Stimulated activated naive CD8-positive, alpha-beta T cell treated with anti-CD3 and anti-CD28 coated beads, Interleukin-15, Interleukin-2, amounts not matched to agents 100 ng/mL and 50 ng/mL, for 24 hours (primary cell): Measurements from ENCODE around the gene DSC3.
"Not testable (repeated sequence)": the region's sequence is repeated elsewhere in the genome, so short reads cannot be mapped to it uniquely, and the experiment has no call there.

Experiments used
- H3K27ac Mint-ChIP-seq: one replicate; pipeline ENCODE4 v1.8.0; 2021; ENCODE audit warnings: mild to moderate bottlenecking, mixed read lengths
- H3K27me3 Mint-ChIP-seq: one replicate; pipeline ENCODE4 v1.8.0; 2021; ENCODE audit warnings: mixed read lengths
- H3K36me3 Mint-ChIP-seq: one replicate; pipeline ENCODE4 v1.8.0; 2021; ENCODE audit warnings: low read depth, mixed read lengths
- H3K4me1 Mint-ChIP-seq: one replicate; pipeline ENCODE4 v1.8.0; 2021; ENCODE audit warnings: low read depth, mixed read lengths
- H3K4me3 Mint-ChIP-seq: one replicate; pipeline ENCODE4 v1.8.0; 2021; ENCODE audit warnings: mild to moderate bottlenecking, mixed read lengths
- H3K9me3 Mint-ChIP-seq: one replicate; pipeline ENCODE4 v1.8.0; 2021; ENCODE audit warnings: mixed read lengths

Gene DSC3

GRCh38 chr18:31011455-31011854 is 31.1 kb downstream of the DSC3 start:
- H3K4me3 Mint-ChIP-seq, H3K27ac Mint-ChIP-seq, H3K4me1 Mint-ChIP-seq, H3K27me3 Mint-ChIP-seq, H3K36me3 Mint-ChIP-seq, H3K9me3 Mint-ChIP-seq: not testable (repeated sequence)

GRCh38 chr18:31010601-31011000 is 31.9 kb downstream of the DSC3 start:
- H3K4me1 Mint-ChIP-seq: no peaks in the 10 kb centered on the region
- no peaks in the 10 kb centered on the region for H3K27me3 Mint-ChIP-seq
- H3K4me3 Mint-ChIP-seq: no peak overlapping the region
- no peaks in the 10 kb centered on the region for H3K9me3 Mint-ChIP-seq
- no peaks in the 10 kb centered on the region for H3K36me3 Mint-ChIP-seq
- H3K27ac Mint-ChIP-seq: no peak overlapping the region

GRCh38 chr18:30999887-31000628 is 42.5 kb downstream of the DSC3 start:
- Mint-ChIP-seq H3K9me3 (no peaks in the 10 kb centered on the region), H3K27ac (no peak overlapping the region), H3K4me1 (no peaks in the 10 kb centered on the region), H3K4me3 (no peak overlapping the region), H3K27me3 (no peaks in the 10 kb centered on the region), H3K36me3 (no peaks in the 10 kb centered on the region)

- H3K27ac Mint-ChIP-seq: no peak overlapping the region
- no peaks in the 10 kb centered on the region for H3K9me3 Mint-ChIP-seq
- no peak overlapping the region for H3K4me3 Mint-ChIP-seq
- no peaks in the 10 kb centered on the region for H3K36me3 Mint-ChIP-seq
- no peaks in the 10 kb centered on the region for H3K27me3 Mint-ChIP-seq
- no peaks in the 10 kb centered on the region for H3K4me1 Mint-ChIP-seq
Measured at GRCh38 chr18:30999186-30999585, 43.4 kb downstream of the DSC3 start.

- Mint-ChIP-seq H3K9me3 (no peaks in the 10 kb centered on the region), H3K4me1 (no peaks in the 10 kb centered on the region), H3K4me3 (no peak overlapping the region), H3K27ac (no peak overlapping the region), H3K27me3 (no peaks in the 10 kb centered on the region), H3K36me3 (no peaks in the 10 kb centered on the region)
Measured at GRCh38 chr18:30997223-30997622, 45.3 kb downstream of the DSC3 start.

- Mint-ChIP-seq H3K4me3 (no peak overlapping the region), H3K4me1 (no peaks in the 10 kb centered on the region), H3K36me3 (no peaks in the 10 kb centered on the region), H3K9me3 (no peaks in the 10 kb centered on the region), H3K27me3 (no peaks in the 10 kb centered on the region), H3K27ac (no peak overlapping the region)
Measured at GRCh38 chr18:30992231-30992630, 50.3 kb downstream of the DSC3 start.

- H3K36me3 Mint-ChIP-seq: no peaks in the 10 kb centered on the region
Measured at GRCh38 chr18:30991397-30991796, 51.1 kb downstream of the DSC3 start.

GRCh38 chr18:30989141-30989540 is 53.4 kb downstream of the DSC3 start:
- Mint-ChIP-seq H3K36me3 (no peaks in the 10 kb centered on the region), H3K27me3 (no peaks in the 10 kb centered on the region), H3K4me1 (no peaks in the 10 kb centered on the region), H3K27ac (no peak overlapping the region), H3K4me3 (no peak overlapping the region), H3K9me3 (no peaks in the 10 kb centered on the region)

More at GRCh38 chr18:30991397-30991796, 51.1 kb downstream of the DSC3 start:
- no peaks in the 10 kb centered on the region for H3K27me3 Mint-ChIP-seq
- no peaks in the 10 kb centered on the region for H3K4me1 Mint-ChIP-seq
- no peak overlapping the region for H3K4me3 Mint-ChIP-seq
- no peaks in the 10 kb centered on the region for H3K9me3 Mint-ChIP-seq
- H3K27ac Mint-ChIP-seq: no peak overlapping the region

- Mint-ChIP-seq H3K27me3 (no peaks in the 10 kb centered on the region), H3K36me3 (no peaks in the 10 kb centered on the region), H3K4me3 (no peak overlapping the region), H3K9me3 (no peaks in the 10 kb centered on the region), H3K27ac (no peak overlapping the region), H3K4me1 (no peaks in the 10 kb centered on the region)
Measured at GRCh38 chr18:30988440-30988839, 54.1 kb downstream of the DSC3 start.

GRCh38 chr18:30987467-30988241 is 54.9 kb downstream of the DSC3 start:
- no peaks in the 10 kb centered on the region for H3K4me1 Mint-ChIP-seq
- no peak overlapping the region for H3K27ac Mint-ChIP-seq
- no peaks in the 10 kb centered on the region for H3K9me3 Mint-ChIP-seq
- no peaks in the 10 kb centered on the region for H3K27me3 Mint-ChIP-seq
- H3K4me3 Mint-ChIP-seq: no peak overlapping the region
- H3K36me3 Mint-ChIP-seq: no peaks in the 10 kb centered on the region

- Mint-ChIP-seq H3K4me1 (no peaks in the 10 kb centered on the region), H3K9me3 (no peaks in the 10 kb centered on the region), H3K27ac (no peak overlapping the region), H3K36me3 (no peaks in the 10 kb centered on the region), H3K4me3 (no peak overlapping the region), H3K27me3 (no peaks in the 10 kb centered on the region)
Measured at GRCh38 chr18:30985753-30986152, 56.8 kb downstream of the DSC3 start.

GRCh38 chr18:30982285-30982992 is 60.1 kb downstream of the DSC3 start:
- no peak overlapping the region for H3K27ac Mint-ChIP-seq
- no peaks in the 10 kb centered on the region for H3K4me1 Mint-ChIP-seq
- no peaks in the 10 kb centered on the region for H3K36me3 Mint-ChIP-seq
- no peaks in the 10 kb centered on the region for H3K27me3 Mint-ChIP-seq
- H3K4me3 Mint-ChIP-seq: no peak overlapping the region
- no peaks in the 10 kb centered on the region for H3K9me3 Mint-ChIP-seq

GRCh38 chr18:30978091-30978490 is 64.5 kb downstream of the DSC3 start:
- not testable (repeated sequence) for H3K9me3 Mint-ChIP-seq, H3K27ac Mint-ChIP-seq, H3K4me3 Mint-ChIP-seq, H3K36me3 Mint-ChIP-seq, H3K4me1 Mint-ChIP-seq, H3K27me3 Mint-ChIP-seq

GRCh38 chr18:30971338-30971956 is 71.1 kb downstream of the DSC3 start:
- Mint-ChIP-seq H3K27ac (no peak overlapping the region), H3K4me3 (no peak overlapping the region), H3K4me1 (no peaks in the 10 kb centered on the region), H3K36me3 (no peaks in the 10 kb centered on the region), H3K9me3 (no peaks in the 10 kb centered on the region), H3K27me3 (no peaks in the 10 kb centered on the region)
